Measurements from ENCODE around the gene ADRA2C. TPM values are rescaled to one million over a fixed set of nuclear protein-coding genes. Genes with fewer than 3 reads are reported as not detected.

Gene ADRA2C
- total RNA-seq, 2 experiments from 2014 or later = 0.21 TPM; not detected in 1

DNA sequence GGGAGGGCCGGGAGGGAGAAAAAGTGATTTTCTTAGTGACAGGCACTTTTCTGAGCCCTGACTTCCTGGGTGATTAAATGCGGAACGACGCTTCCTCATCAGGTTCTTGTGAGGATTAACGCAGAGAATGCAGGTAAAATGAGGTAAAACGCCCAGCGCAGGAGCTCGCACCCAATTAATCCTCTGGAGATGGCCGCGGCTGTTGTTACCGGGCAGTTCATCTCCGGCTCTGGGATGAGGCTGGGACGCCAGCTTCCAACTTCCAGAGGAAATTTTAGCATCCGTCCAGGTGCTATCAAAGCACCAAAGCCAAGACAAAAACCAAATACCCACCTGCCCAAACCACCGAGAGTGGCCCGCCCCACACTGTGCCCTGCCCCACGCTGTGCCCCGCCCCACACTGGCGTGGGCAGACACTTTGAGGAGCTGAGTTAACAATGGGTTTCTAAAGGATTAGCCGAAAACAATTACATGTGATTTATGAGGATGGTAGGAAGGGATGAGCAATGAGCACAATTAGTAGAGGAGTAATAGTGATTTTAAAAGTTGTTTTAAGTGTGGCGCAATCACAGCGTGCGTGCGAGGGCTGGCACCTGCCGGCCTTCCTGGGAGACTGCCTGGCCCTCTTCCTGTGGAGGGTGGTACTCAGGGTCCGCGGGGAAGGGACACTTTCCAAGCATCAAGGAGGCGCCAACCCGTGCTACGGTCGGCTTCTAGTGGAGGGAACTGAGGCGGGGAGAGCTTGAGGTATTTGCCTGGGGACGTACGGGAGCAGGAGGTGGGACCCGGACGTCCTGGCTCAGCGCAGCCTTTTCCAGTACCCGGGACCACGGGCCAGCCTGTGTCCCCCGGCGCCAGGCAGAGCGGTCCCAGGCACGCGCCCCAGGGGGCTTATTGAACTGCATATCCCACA lies 41.6 kb upstream of the ADRA2C start:
- H4K20me1 ChIP-seq (ENCODE audit: insufficient read depth, low read length) = no peaks in the 10 kb centered on the region
- H3K36me3 ChIP-seq (ENCODE audit: insufficient read depth, low read length) = no peaks in the 10 kb centered on the region
- H3K9me2 ChIP-seq (ENCODE audit: insufficient read depth, low read length) = no peaks in the 10 kb centered on the region
- ChIA-PET CTCF (ENCODE audit: unreplicated experiment) (no interaction called here), POLR2A (interaction anchor here (0.6 kb wide), 1 partner anchor 9 kb away, joined by 3 read pairs; no protein-coding TSS in a partner anchor)
- H3K4me3 ChIP-seq (ENCODE audit: low read depth, low read length, poor library complexity, severe bottlenecking) = no peak overlapping the region
- intact Hi-C loops (cut with micrococcal nuclease; ENCODE audit: unreplicated experiment) = no loop called here
- no peak for DNase-seq (ENCODE audit: low spot score)
- H3K9me3 ChIP-seq (ENCODE audit: low read length) = no peaks in the 10 kb centered on the region
- H3K79me2 ChIP-seq (ENCODE audit: insufficient read depth, low read depth, low read length) = no peaks in the 10 kb centered on the region
- no TSS peak for BruUV-seq (replicated peaks)
- no peak for TF ChIP-seq EZH2phosphoT487 (IDR thresholded peaks at IDR 0.05; ENCODE audit: borderline replicate concordance, low read depth, low read length)
- TF ChIP-seq, protein P1, sequence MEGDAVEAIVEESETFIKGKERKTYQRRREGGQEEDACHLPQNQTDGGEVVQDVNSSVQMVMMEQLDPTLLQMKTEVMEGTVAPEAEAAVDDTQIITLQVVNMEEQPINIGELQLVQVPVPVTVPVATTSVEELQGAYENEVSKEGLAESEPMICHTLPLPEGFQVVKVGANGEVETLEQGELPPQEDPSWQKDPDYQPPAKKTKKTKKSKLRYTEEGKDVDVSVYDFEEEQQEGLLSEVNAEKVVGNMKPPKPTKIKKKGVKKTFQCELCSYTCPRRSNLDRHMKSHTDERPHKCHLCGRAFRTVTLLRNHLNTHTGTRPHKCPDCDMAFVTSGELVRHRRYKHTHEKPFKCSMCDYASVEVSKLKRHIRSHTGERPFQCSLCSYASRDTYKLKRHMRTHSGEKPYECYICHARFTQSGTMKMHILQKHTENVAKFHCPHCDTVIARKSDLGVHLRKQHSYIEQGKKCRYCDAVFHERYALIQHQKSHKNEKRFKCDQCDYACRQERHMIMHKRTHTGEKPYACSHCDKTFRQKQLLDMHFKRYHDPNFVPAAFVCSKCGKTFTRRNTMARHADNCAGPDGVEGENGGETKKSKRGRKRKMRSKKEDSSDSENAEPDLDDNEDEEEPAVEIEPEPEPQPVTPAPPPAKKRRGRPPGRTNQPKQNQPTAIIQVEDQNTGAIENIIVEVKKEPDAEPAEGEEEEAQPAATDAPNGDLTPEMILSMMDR (conservative IDR thresholded peaks at IDR 0.05; ENCODE audit: low read length) = no peak
- H3K4me2 ChIP-seq (ENCODE audit: low read length) = no peak overlapping the region
- no peak overlapping the region for H2AFZ ChIP-seq (ENCODE audit: low read length)
- no peak overlapping the region for H3K27ac ChIP-seq (ENCODE audit: low read depth, low read length, poor library complexity, severe bottlenecking)
- no peaks in the 10 kb centered on the region for H3K4me1 ChIP-seq (ENCODE audit: insufficient read depth, low read length, poor library complexity, severe bottlenecking)

DNA sequence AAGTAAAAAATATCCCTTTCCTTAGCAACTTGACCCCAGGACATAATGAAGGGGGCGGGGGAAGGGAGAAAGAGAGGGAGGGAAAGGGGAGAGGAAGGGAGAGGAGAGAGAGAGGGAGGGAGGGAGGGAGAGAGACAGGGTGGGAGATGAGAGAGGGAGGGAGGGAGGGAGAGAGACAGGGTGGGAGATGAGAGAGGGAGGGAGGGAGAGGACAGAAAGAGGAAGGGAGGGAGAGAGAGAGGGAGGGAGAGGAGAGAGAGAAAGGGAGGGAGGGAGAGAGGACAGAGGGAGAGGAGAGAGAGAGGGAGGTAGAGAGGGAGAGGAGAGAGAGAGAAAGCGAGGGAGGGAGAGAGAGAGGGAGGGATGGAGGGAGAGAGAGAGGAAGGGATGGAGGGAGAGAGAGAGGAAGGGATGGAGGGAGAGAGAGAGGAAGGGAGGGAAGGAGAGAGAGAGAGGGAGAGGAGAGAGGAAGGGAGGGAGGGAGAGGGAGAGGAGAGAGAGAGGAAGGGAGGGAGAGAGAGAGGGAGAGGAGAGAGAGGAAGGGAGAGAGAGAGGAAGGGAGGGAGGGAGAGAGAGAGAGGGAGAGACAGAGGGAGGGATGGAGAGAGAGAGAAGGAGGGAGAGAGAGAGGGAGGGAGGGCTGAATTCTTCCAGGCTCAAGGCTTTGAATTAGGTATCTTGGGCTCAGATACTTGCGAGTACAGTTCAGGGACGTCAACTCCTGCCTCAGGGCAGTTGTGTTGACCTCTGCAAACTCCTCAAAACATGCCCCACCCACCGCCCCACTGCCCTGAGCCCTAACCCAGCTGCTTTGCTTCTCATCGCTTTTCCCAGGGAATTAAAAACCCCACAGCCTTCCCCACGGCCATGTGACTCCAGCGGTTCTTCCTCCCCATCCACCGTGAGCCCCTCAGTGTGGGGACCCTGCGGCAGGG lies 40.0 kb upstream of the ADRA2C start:
- POLR2A ChIA-PET = no interaction called here
- no TSS peak for BruUV-seq (replicated peaks)
- no peak for DNase-seq (ENCODE audit: low spot score)
- no peak overlapping the region for H3K27ac ChIP-seq (ENCODE audit: low read depth, low read length, poor library complexity, severe bottlenecking)
- H3K4me2 ChIP-seq (ENCODE audit: low read length) = no peak overlapping the region
- CTCF ChIA-PET (ENCODE audit: unreplicated experiment) = no interaction called here
- intact Hi-C loops (cut with micrococcal nuclease; ENCODE audit: unreplicated experiment) = no loop called here
- no peaks in the 10 kb centered on the region for H3K4me1 ChIP-seq (ENCODE audit: insufficient read depth, low read length, poor library complexity, severe bottlenecking)
- no peak overlapping the region for H2AFZ ChIP-seq (ENCODE audit: low read length)
- H3K36me3 ChIP-seq (ENCODE audit: insufficient read depth, low read length) = no peaks in the 10 kb centered on the region
- H3K9me3 ChIP-seq (ENCODE audit: low read length) = no peaks in the 10 kb centered on the region
- no peak for TF ChIP-seq EZH2phosphoT487 (IDR thresholded peaks at IDR 0.05; ENCODE audit: borderline replicate concordance, low read depth, low read length)
- TF ChIP-seq, protein P1 (conservative IDR thresholded peaks at IDR 0.05; ENCODE audit: low read length) = no peak
- H4K20me1 ChIP-seq (ENCODE audit: insufficient read depth, low read length) = no peaks in the 10 kb centered on the region
- H3K4me3 ChIP-seq (ENCODE audit: low read depth, low read length, poor library complexity, severe bottlenecking) = no peak overlapping the region
- H3K9me2 ChIP-seq (ENCODE audit: insufficient read depth, low read length) = no peaks in the 10 kb centered on the region
- H3K79me2 ChIP-seq (ENCODE audit: insufficient read depth, low read depth, low read length) = no peaks in the 10 kb centered on the region

All from OCI-LY7 (cell line).